ENCODE data around the gene RGS8. TPM values are rescaled to one million over a fixed set of nuclear protein-coding genes. Genes with fewer than 3 reads are reported as not detected.

Gene RGS8
- total RNA-seq, 2 donors from 2014 or later = 0.05 to 0.18 TPM

DNA sequence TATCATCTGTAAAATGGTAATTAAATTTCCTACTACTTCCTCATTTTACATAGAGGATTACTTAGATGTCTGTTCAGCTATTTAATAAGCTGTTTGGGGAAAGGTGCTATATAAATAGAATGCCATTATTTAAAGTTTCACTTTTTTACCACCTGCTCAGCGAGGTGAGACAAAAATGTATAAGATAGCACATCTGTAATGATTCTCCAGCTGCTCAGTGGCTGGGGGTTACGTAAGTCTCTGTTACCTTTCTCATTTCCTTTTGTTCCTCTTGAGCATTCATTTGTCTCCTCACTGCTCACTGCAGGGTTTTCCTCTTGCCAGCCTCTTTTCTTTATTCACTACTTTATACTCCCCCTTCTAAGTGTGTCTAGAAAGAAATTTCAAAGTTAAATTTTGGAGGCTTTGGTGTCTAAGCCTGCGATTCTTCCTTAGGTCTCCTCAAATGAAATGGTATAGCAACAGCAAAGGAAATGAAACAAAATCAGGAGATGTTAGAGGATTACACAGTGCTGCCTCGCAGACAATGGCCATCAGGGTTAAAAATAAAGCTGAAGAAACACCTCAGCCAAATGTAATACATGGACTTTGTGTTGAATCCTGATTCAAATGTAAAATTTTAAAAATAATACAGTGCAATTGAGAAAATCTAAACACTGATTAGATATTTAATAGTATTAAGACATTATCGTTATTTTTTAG, 6.8 kb downstream of the RGS8 start:
- intact Hi-C loops (cut with DNase I) = no loop called here
- DNase-seq (no peak), ATAC-seq (no peak)

DNA sequence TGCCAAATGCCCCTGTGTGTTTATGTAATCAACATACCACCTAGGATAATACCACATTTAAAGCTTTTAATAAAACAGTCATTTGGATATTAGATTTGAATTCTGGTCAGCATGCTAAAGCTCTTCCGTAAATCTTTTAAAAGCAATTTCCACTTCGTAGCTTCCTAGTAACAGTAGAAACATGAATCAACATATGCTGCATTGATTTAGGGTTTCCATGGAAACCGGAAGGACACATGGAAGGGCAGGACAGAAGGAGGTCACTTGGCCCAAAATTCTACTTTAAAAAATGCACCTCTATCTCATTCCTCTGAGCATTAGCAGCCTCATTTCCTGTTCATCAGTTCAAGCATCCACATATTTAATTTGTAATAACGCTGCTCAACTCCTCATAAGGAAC, 8.1 kb downstream of the RGS8 start:
- no peak for ATAC-seq
- intact Hi-C loops (cut with DNase I) = no loop called here
- no peak for DNase-seq

DNA sequence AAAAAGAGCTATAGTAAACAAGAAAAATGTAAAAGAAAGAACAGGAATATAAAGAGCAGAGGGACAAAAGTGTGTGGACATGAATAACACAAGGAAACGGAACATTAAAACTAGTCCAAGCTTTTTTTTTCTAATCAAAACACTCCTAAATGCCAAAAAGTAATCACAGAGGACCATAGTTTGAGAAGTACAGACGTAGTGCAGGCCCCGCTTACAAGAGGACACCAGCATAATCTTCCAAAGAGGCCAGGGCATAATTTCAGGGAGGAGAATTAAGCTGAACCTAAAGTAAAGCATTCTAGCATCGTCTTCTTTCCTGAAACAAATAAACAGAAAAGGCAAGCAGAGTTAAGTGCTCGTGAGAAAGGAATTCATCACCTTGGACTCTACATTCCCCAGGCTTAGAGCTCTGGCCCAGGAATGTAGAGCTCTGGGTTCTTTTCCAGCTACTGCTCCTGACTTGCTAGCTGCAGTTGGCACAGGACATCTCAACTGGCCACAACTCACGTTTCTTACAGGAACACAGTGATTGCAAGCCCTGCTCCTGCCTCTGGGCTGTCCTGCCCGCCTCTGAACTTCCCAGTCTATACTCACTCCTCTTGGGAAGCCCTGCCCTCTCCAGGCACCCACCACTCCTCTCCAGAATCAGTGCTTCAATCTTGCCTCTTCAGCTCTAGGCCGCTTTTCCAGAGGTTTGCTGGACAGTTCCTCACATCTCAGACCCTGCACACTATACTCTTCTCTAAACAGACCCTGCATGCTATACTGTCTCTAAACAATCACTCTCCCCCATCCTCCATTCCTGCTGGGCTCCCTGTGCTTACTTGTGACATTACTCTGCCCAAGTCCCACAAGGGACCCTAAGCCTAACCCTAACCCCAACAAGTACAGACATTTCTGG, 9.8 kb downstream of the RGS8 start:
- ATAC-seq (peak; percentile 65 to 79), DNase-seq (no peak)
- intact Hi-C loops (cut with DNase I) = no loop called here

DNA sequence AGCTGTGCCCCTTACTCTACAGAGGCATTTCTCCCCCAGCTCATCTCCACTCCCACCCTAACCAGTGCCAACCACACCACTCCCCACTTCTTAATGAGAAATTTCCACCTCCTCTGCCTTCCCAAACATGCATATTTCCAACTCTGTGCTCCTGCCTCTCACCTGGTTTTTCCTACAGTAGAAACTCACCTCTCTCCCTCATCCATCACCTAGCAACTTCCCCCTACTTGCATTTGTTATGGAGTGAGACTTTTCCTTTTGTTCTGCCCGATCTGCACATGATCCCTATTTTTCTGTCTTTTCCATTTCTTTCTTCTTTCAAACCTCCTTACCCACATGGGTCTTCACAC, 11.9 kb downstream of the RGS8 start:
- DNase-seq = no peak
- ATAC-seq = no peak
- intact Hi-C loops (cut with DNase I) = no loop called here

DNA sequence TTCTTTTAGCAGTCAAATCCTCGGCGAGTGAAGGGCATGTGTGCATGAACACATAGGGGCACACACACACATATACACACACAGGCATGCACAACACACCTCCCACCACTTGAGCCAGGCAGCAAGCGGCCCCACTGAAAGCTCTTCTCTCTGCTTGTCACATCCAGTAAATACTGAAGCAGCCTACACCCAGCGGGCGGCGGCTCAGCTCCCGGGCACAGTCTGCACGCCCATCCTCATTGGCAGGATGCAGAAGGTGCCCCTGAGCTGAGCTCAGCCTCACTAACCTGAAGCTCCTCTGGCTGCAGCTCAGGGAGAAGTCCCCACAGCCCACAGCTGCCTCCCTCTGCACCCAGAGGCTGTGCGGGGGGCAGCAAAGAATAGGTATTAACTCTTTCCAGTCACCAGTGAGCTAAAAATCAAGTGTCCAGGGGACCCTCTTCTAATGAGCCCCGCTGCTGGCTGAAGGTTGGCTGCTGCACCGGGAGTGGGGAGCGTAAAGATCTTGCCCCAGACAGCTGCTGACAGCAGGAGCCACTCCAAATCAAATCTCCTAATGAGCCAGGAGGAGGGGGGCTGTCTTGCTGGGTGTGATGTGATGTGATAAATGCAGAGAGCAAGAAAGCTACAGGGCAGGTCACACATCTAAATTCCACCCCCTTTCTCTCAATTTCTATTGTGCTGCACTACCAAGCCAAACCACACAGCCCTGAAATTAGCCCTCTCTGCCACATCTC, 12.5 kb downstream of the RGS8 start:
- DNase-seq (no peak), ATAC-seq (peak in 1 of 2 donors; percentile 17)
- intact Hi-C loops (cut with DNase I) = no loop called here

DNA sequence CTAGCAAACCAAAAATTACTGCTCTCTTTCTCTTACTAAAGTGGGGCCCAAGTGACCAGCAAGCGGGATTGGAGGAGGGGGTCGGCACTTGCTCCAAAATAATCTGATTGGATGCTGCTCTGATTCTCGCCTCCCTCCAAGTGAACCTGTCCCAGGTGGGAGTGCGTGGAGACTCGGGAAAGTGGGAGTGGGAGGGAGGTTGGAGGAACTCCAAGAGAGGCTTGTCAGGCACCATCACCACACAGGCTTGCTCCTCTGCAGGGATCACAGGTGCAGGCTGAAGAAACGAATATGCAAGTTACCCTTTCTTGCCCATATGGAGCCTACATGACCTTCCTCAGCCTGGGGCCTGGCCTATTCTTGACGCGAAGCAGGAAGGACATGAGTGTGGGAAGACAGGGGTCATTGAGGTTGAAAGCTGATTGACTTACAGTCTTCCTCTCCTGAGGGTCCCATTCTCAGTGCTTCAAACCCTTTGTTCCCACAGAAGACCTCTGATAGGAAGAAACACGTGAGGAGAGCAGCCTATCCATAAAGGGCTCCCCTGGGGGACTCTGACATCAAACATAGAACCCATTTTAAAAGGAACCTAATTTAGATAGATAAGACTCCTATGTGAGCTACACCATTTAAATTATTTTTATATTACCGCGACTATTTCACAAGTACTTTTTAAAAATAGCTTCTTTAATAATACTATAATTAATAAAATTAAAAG, 14.2 kb downstream of the RGS8 start:
- ATAC-seq (no peak), DNase-seq (no peak)
- intact Hi-C loops (cut with DNase I) = no loop called here

DNA sequence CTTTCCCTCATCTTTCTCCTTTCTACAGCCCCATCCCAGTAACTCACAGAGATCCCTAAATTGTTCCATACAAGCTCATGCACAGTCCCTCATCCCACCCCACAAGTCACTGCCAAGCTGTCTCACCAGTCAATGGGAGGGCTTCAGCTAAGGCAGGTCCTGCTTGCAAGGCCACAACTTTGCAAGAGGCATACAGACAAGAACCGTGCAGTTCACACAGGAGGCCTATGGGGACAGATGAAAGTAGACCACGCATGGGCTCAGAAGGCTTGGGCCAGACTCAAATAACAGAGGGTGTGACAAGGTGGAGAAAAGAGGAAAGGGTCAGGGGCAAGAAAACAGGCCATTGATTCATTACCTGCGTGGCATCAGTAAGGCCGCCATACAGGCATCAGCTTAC, 15.1 kb downstream of the RGS8 start:
- intact Hi-C loops (cut with DNase I) = loop anchor here in 1 of 2 donors (5.0 kb wide), 1 partner anchor 47 kb away; no protein-coding TSS in a partner anchor
- DNase-seq (no peak), ATAC-seq (no peak)

DNA sequence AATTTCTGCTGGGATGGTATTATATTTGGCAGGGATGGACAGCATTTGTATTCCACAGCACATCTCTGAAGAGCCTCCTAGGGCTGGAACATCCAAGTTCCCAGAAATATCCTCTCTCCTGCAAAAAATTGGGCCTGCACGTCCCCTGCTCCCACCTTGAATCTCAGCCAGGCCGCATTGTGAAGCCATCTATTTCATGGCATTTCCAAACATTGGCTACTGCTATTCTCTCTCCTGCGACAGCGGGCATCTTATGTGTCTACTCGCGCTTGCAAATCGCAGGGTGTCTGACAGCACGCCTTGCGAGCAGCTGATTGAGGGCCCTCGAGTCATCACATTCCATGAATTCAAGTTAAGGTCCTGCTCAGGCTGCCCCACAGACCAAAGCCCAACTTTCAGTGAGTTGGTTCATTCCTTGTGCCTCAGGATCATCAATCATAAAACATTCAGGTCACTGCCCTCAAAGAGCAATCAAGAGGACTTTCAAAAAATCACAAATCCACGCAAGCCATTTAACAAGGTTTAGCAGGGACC, 15.8 kb downstream of the RGS8 start:
- intact Hi-C loops (cut with DNase I) = loop anchor here in 1 of 2 donors (5.0 kb wide), 1 partner anchor 46 kb away; no protein-coding TSS in a partner anchor
- no peak for DNase-seq
- no peak for ATAC-seq

DNA sequence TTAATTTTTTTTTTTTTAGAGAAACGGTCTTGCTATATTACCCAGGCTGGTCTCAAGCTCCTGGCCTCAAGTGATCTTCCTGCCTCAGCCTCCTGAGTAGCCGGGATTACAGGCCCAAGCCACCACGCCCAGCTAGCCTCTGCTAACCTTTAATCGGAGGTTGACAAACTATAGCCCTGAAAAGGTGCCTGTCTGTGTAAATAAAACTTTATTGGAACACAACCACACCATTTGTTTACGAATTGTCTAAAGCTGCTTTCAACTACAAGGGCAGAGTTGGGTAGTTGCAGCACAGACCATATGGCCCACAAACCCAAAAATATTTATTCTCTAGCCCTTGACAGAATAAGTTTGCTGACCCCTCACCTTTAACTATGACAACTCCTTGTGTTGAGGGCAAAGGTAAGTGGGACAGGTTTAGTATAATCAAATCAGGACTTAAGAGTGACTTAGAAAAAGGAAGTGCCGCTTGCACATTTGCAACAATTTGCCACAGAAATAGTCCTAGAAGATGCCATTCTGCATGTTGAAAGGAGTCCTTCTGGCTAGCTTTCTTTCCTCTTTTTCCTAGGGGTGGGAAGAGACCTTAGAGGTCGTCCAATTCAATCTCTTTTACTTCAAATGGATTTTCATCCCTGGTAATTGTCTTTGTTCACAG, 16.4 kb downstream of the RGS8 start:
- no peak for ATAC-seq
- no peak for DNase-seq
- intact Hi-C loops (cut with DNase I) = loop anchor here in 1 of 2 donors (5.0 kb wide), 1 partner anchor 46 kb away; no protein-coding TSS in a partner anchor

DNA sequence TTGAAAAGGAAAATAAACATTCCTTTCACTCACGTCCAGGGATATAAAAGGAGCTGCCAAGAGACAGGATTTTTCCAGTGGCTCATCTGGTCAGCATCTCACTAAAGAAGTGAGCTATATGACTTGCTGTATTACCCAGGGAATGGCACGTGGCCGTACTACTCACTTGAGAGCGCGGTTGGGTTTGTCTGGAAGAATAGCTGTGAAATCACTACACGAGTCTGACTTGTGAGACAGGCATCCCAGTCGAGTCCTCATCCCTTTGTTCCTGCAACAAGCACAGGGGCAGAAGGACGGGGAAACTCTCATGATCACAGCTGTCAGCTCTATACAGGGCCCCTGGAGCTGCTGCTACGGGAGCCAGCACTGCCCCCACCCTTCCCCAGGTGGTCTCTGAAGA, 17.7 kb downstream of the RGS8 start:
- ATAC-seq = no peak
- intact Hi-C loops (cut with DNase I) = loop anchor here in 1 of 2 donors (5.0 kb wide), 1 partner anchor 44 kb away; no protein-coding TSS in a partner anchor

DNA sequence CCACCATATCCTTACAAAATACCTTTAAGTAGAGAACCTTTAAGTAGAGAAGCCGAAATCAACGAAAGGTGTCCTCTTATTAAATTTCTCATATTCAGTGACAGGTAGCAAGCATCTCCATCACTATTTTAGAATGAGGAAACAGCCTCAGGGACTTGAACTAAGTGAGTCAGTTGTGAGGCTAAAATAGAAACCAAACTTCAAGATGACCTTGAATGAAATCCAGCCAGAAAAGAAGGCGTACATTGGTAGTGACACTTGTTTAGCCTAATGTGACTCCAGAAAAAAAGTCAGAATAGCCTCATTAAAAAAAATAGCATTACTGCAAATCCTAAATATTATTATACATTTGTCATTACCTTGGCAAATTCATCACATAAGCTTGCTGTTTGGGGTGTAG, 20.1 kb downstream of the RGS8 start:
- intact Hi-C loops (cut with DNase I) = no loop called here
- DNase-seq = no peak
- ATAC-seq = no peak

More for the DNA sequence above, 17.7 kb downstream of the RGS8 start:
- DNase-seq = no peak

DNA sequence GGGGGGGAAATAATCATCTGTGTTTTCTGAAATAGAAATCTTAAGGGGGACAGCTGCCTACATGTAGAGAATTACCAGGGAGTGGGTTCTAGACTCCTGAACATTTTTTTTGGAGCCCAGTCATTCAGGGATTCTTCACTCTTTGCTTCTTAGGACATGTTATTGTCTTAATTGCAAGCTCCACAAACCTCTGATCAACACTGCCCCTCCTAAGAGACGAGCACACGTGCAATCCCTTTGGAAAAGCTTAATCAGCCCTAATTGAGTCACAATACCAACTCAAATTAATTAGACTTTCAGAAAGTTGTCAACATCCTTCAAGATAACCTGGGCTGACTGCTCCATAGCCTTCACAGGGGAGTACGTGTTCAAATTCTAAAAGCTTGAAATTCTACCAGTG, 21.4 kb downstream of the RGS8 start:
- ATAC-seq (no peak), DNase-seq (no peak)
- intact Hi-C loops (cut with DNase I) = no loop called here

DNA sequence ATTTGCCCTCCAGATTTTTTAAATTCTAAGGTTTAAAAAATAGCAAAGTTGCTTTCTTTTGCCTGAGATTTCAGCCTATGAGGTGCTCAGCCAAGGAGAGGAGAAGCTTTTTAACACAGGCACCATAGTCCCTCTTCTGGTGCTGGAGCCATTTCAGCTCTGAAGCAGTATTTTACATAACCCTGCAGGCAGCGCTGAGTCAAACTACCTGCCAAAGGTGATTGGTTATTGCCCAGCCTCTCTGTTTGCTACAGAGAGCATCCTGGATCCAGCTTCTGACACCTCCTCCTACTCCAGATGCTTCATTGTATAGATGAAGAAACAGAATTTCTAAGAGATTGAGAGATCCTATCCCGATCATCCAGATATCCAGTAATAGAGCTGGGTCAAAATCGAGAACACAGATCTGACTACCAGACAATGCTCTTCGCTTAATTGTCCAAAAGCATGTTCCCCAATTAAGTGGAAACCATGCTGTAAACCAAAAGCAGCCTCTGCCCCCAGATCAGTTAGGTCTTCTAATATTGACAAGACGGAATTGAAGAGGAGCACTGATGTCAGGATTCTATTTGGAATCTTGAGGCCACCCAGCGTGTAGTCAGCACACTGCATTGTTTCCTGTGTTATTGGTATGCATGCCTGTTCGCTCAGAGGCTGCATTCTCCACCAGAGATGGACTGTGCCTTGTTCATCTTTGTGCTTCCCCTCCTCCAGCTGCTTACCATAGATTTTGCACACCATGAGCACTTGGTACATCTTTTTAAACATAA, 22.1 kb downstream of the RGS8 start:
- intact Hi-C loops (cut with DNase I) = no loop called here
- ATAC-seq = no peak
- no peak for DNase-seq

DNA sequence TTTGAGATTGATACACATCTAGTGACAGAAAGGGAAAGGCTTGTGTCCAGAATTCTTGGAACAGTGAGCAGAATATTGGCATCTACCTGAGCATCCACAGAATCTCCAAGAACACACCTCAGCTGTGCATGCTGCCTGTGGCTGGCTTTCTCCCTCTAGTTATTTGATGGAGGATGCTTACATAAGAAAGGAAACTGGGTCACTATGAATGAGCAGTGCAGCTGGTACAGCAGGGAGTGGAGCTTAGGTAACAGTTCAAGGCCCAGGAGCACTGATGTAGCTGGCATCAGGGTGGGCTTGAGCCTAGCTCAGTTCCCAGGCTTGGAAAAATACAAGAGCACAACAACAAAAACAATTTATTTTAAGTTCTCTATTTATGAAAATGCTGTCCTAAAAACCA, 26.3 kb downstream of the RGS8 start:
- DNase-seq = no peak
- ATAC-seq = no peak
- intact Hi-C loops (cut with DNase I) = no loop called here

DNA sequence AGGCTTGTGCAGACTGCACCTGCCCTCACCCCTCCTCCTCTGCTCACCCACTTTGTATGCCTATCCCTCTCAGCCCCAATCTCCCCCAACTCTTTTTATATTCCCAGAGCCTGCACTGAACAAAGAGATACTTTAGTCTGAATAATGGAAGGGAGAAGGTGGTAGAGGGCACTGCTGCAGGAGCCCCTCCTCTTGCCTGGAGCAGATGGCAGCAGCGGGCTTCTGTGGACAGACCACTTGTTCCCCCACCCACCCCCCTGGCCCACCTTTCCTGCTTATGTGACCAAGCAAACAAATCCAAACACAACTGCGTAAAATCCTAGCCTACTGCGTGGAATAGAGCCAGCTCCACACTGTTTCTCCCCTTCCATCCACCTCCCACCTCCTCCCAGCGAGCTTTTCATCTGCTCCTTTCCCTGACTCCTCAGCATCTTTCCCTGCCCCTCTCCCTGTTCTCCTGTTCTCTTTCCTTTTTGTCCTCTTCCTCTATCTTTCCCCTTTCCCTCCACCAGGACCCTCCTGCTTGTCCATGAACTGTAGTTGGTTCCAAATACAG, 27.5 kb downstream of the RGS8 start:
- no peak for ATAC-seq
- no peak for DNase-seq
- intact Hi-C loops (cut with DNase I) = no loop called here

DNA sequence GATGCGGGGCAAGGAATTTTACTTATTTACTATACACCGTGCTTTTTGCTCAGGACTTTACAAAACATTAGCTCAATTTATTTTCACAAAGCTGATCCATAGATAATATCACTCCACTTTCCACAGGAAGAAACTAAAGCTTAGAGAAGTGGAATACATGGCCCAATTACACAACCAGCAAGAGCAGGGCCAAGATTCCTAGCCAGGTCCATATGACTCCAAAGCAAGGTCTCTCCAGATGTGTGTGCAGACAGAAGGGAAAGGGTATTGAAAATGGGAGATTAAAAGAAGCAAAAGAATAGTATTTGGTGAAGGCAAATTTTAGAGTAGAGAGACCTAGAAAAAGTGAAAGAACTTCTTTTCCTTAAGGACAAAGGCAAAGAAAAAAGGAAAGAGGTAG, 30.4 kb downstream of the RGS8 start:
- intact Hi-C loops (cut with DNase I) = no loop called here
- ATAC-seq = no peak
- DNase-seq = no peak

DNA sequence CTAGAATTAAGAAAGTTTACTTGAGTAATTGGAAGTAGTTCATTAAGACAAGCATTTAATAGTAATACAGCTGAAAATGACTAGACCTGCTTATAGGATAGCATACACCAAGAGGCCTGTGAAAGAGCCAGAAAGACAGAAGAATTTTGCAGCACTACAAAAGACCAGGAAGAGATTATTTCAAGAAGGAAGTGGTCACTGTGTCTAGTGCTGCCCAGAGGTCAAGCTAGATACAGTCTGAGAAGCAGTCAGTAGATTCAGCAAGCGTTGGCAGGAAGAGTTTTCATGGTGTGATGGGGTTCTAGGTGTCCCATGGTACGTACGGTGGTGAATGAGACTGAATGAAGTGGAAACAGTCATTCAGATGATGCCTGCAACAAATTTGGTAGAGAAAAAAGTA, 31.5 kb downstream of the RGS8 start:
- ATAC-seq (no peak), DNase-seq (no peak)
- intact Hi-C loops (cut with DNase I) = no loop called here

Measured in left cardiac atrium (tissue), 4 donors.